CD4-positive, CD25-positive, alpha-beta regulatory T cell (primary cell): Measurements from ENCODE around the gene DDB1. TPM values are rescaled to one million over a fixed set of nuclear protein-coding genes. Genes with fewer than 3 reads are reported as not detected.

Experiments used
- ATAC-seq, 2 donors: fragments of 150-1000 bp; cut with Tn5 transposase; one replicate each; pipeline ENCODE4 v1.10.0; 2021; ENCODE audit warnings: low read depth in 2 of 2, moderate number of reproducible peaks in 2 of 2, moderate library complexity in 1 of 2
- DNase-seq, 3 donors: peaks; one replicate each; pipeline versions ENCODE4 v3.0.0 to v3.0.0-alpha.2; 2012 to 2022; ENCODE audit warnings: mixed read lengths in 1 of 3
- H3K27ac ChIP-seq: one replicate; pipeline ENCODE4 v1.7.0; 2013; ENCODE audit warnings: mild to moderate bottlenecking, low read length; ENCODE audit not compliant: insufficient read depth, poor library complexity, severe bottlenecking
- H3K27me3 ChIP-seq: one replicate; pipeline ENCODE4 v1.7.0; 2013; ENCODE audit warnings: low read length; ENCODE audit not compliant: control insufficient read depth, insufficient read depth
- H3K36me3 ChIP-seq: one replicate; pipeline ENCODE4 v1.7.0; 2013; ENCODE audit warnings: mild to moderate bottlenecking, low read length, moderate library complexity; ENCODE audit not compliant: control insufficient read depth, insufficient read depth
- H3K4me1 ChIP-seq: 2 replicates; pipeline ENCODE4 v1.7.0; 2013; ENCODE audit warnings: mild to moderate bottlenecking, low read length; ENCODE audit not compliant: insufficient read depth, control insufficient read depth, poor library complexity, severe bottlenecking
- H3K4me3 ChIP-seq: one replicate; pipeline ENCODE4 v1.7.0; 2013; ENCODE audit warnings: low read depth, mild to moderate bottlenecking, low read length, moderate library complexity
- H3K9me3 ChIP-seq, 2 experiments: 1 replicate in 1 of 2; 2 replicates in 1 of 2; pipeline ENCODE4 v1.7.0; 2013; ENCODE audit warnings: low read length in 2 of 2, mild to moderate bottlenecking in 1 of 2, moderate library complexity in 1 of 2; ENCODE audit not compliant: control insufficient read depth in 2 of 2
- H3K27ac Mint-ChIP-seq, 3 donors: one replicate each; pipeline ENCODE4 v1.8.0; 2020 to 2022; ENCODE audit warnings: mild to moderate bottlenecking in 3 of 3, mixed read lengths in 3 of 3, moderate library complexity in 2 of 3
- H3K27me3 Mint-ChIP-seq: one replicate; pipeline ENCODE4 v1.8.0; 2022; ENCODE audit warnings: mild to moderate bottlenecking, mixed read lengths
- H3K36me3 Mint-ChIP-seq: one replicate; pipeline ENCODE4 v1.8.0; 2020; ENCODE audit warnings: mixed read lengths
- H3K4me1 Mint-ChIP-seq, 4 donors: one replicate each; pipeline ENCODE4 v1.8.0; 2020 to 2022; ENCODE audit warnings: mixed read lengths in 4 of 4, mild to moderate bottlenecking in 1 of 4
- H3K4me3 Mint-ChIP-seq, 4 donors: one replicate each; pipeline ENCODE4 v1.8.0; 2020 to 2022; ENCODE audit warnings: mild to moderate bottlenecking in 4 of 4, mixed read lengths in 4 of 4, moderate library complexity in 3 of 4
- H3K9me3 Mint-ChIP-seq, 7 donors: one replicate each; pipeline ENCODE4 v1.8.0; 2020 to 2022; ENCODE audit warnings: mixed read lengths in 7 of 7, mild to moderate bottlenecking in 3 of 7, moderate library complexity in 2 of 7
- polyA plus RNA-seq, 4 donors: library from polyadenylated mRNA; unstranded; fragments of 300-500 nt; fragmentation: Illumina TruSeq; gene quantifications; one replicate each; pipeline ENCODE4 v1.2.3, GENCODE V29; 2021
- total RNA-seq: library from RNA; stranded (reverse); gene quantifications from one replicate; pipeline ENCODE4 v1.2.3, GENCODE V29; 2022

Gene DDB1
- total and polyA plus RNA-seq, 5 donors from 2014 or later: 117 to 158 (median 130) TPM

DNA sequence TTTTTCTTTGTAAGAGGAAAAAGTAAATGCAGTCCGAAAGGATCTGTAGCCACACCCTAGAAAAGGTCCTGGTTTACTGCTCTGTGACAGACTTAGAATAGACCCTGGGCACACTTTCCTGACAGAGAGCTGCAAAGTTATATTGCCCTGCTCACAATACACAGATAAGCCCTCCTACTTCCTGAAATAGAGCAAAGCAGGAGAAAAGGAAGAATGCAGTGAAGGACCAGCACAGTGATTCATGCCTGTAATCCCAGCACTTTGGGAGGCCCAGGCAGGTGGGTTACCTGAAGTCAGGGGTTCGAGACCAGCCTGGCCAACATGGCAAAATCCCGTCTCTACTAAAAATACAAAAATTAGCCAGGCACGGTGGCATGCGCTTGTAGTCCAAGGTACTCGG lies 26.6 kb upstream of the DDB1 start:
- Mint-ChIP-seq H3K9me3 (no peaks in the 10 kb centered on the region), H3K27ac (peak overlapping the region; percentile 46 to 100 (median 76)), H3K4me3 (peak overlapping the region in 3 of 4 donors; percentile 27 to 99 (median 35)), H3K4me1 (peaks cover 15 to 54% (median 40%) of the 10 kb centered on the region in 4 donors), H3K36me3 (peaks cover 7% of the 10 kb centered on the region), H3K27me3 (no peaks in the 10 kb centered on the region)
- peaks cover 26% of the 10 kb centered on the region for H3K4me1 ChIP-seq
- H3K4me3 ChIP-seq: no peak overlapping the region
- ATAC-seq (no peak), DNase-seq (no peak)
- H3K27me3 ChIP-seq: no peaks in the 10 kb centered on the region
- no peaks in the 10 kb centered on the region for H3K9me3 ChIP-seq
- H3K27ac ChIP-seq: no peak overlapping the region
- H3K36me3 ChIP-seq: peaks cover 8% of the 10 kb centered on the region

DNA sequence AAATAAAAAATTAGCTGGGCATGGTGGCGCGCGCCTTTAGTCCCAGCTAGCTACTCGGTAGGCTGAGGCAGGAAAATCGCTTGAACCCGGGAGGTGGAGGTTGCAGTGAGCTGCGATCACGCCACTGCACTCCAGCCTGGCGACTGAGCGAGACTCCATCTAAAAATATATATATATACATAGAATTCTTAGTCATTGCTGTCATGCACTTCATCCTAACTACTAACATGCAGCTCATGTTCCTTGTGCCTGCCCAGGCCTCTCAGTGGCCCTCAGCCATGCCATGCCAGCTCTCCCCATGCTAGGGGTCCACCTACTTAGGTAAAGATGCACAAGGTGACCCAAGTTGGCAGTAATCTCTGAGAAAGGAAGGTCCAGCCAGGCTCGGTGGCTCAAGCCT lies 25.7 kb upstream of the DDB1 start:
- ATAC-seq (no peak), DNase-seq (no peak)
- Mint-ChIP-seq H3K27ac (no peak overlapping the region), H3K4me1 (peaks cover 9 to 48% (median 37%) of the 10 kb centered on the region in 4 donors), H3K9me3 (no peaks in the 10 kb centered on the region), H3K27me3 (no peaks in the 10 kb centered on the region), H3K4me3 (peak overlapping the region in 1 of 4 donors; percentile 99), H3K36me3 (peaks cover 8% of the 10 kb centered on the region)
- H3K27me3 ChIP-seq: no peaks in the 10 kb centered on the region
- H3K4me1 ChIP-seq: peaks cover 22% of the 10 kb centered on the region
- no peak overlapping the region for H3K27ac ChIP-seq
- no peak overlapping the region for H3K4me3 ChIP-seq
- H3K36me3 ChIP-seq: peaks cover 6% of the 10 kb centered on the region
- no peaks in the 10 kb centered on the region for H3K9me3 ChIP-seq

DNA sequence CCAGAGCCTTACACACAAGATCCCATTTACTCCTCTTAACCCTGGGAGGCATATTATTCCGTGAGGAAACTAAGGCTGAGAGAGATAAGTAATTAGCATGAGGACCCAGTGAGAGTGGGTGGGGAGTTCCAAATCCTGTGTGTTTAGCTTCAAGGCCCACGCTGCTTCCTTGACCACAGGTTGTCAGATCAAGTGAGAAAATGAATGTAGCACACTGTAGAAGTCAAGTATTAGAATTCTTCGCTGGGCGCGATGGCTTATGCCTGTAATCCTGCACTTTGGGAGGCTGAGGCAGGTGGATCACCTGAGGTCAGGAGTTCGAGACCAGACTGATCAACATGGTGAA lies 25.0 kb upstream of the DDB1 start:
- Mint-ChIP-seq H3K4me3 (peak overlapping the region in 1 of 4 donors; percentile 41), H3K36me3 (peaks cover 15% of the 10 kb centered on the region), H3K27ac (peak overlapping the region in 2 of 3 donors; percentile 51 to 71), H3K4me1 (peaks cover 8 to 44% (median 31%) of the 10 kb centered on the region in 4 donors), H3K9me3 (no peaks in the 10 kb centered on the region), H3K27me3 (no peaks in the 10 kb centered on the region)
- H3K36me3 ChIP-seq: peaks cover 13% of the 10 kb centered on the region
- no peak overlapping the region for H3K27ac ChIP-seq
- no peak for DNase-seq
- H3K4me3 ChIP-seq: no peak overlapping the region
- peaks cover 17% of the 10 kb centered on the region for H3K4me1 ChIP-seq
- H3K27me3 ChIP-seq: no peaks in the 10 kb centered on the region
- ATAC-seq: no peak
- no peaks in the 10 kb centered on the region for H3K9me3 ChIP-seq

DNA sequence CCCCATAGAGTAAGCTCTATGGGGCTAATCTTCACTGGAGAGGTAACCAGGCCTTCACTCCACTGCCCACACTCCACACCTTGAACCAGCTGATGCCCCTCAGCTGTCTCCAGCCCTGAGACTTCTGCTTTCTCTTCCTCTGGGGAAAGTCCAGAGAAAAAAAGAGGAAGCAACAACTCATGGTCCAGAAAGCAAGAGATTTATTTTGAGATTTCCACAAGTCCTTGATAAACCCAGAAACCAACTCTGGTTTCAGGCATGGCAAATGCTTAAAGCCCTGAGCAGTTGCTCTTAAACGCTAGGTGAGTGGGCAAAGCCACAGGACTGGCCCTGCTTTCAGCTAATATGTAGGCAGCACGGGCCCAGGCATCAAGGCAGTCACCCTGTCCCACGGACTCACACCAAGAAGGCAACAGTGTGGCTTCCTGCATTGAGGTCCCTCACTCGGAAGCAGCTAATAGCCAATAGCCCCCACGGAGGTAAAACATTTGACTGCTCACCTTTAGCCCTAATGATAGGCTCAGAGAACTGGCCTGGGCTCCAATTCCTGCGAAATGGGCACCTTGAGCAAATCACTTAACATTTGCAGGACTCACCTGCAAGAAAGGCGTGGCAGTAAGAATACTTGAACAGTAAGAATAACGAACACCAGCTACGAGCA lies 24.5 kb upstream of the DDB1 start:
- no peaks in the 10 kb centered on the region for H3K27me3 Mint-ChIP-seq
- H3K27ac Mint-ChIP-seq: peak overlapping the region; percentile 43 to 71 (median 62)
- H3K4me1 Mint-ChIP-seq: peaks cover 3 to 39% (median 29%) of the 10 kb centered on the region in 4 donors
- Histone ChIP-seq H3K4me1 (peaks cover 12% of the 10 kb centered on the region), H3K27me3 (no peaks in the 10 kb centered on the region), H3K36me3 (peaks cover 18% of the 10 kb centered on the region), H3K4me3 (no peak overlapping the region), H3K27ac (no peak overlapping the region), H3K9me3 (no peaks in the 10 kb centered on the region)
- H3K36me3 Mint-ChIP-seq: peaks cover 14% of the 10 kb centered on the region
- ATAC-seq (no peak), DNase-seq (no peak)
- H3K9me3 Mint-ChIP-seq: no peaks in the 10 kb centered on the region
- peak overlapping the region in 2 of 4 donors; percentile 41 to 80 for H3K4me3 Mint-ChIP-seq

DNA sequence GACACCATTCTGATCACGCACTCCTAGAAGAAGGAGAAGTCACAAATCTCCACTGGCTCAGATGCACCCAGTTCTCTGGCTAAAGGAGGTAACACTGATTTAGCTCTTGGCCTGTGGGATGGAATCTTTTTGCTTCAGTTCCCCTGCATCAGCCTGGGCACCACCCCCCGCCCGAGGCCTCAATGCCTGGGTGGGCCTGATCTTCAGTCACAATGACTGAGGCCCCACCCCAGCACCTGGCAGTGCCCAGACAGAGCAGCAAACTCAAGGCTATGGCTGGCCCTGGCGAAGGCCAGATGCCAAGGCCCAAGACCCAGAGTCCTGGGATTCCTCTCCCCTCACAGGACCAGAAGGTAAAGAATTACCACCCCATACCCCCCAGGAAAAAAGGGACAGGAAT lies 23.8 kb upstream of the DDB1 start:
- H3K36me3 ChIP-seq: peaks cover 21% of the 10 kb centered on the region
- DNase-seq (no peak), ATAC-seq (no peak)
- no peaks in the 10 kb centered on the region for H3K9me3 ChIP-seq
- H3K27ac ChIP-seq: no peak overlapping the region
- Mint-ChIP-seq H3K27me3 (no peaks in the 10 kb centered on the region), H3K4me1 (peaks cover 0 to 36% (median 24%) of the 10 kb centered on the region in 4 donors), H3K9me3 (no peaks in the 10 kb centered on the region), H3K4me3 (peak overlapping the region in 2 of 4 donors; percentile 41 to 80), H3K27ac (peak overlapping the region in 2 of 3 donors; percentile 11 to 62), H3K36me3 (peaks cover 12% of the 10 kb centered on the region)
- H3K27me3 ChIP-seq: no peaks in the 10 kb centered on the region
- H3K4me1 ChIP-seq: peaks cover 9% of the 10 kb centered on the region
- H3K4me3 ChIP-seq: no peak overlapping the region

DNA sequence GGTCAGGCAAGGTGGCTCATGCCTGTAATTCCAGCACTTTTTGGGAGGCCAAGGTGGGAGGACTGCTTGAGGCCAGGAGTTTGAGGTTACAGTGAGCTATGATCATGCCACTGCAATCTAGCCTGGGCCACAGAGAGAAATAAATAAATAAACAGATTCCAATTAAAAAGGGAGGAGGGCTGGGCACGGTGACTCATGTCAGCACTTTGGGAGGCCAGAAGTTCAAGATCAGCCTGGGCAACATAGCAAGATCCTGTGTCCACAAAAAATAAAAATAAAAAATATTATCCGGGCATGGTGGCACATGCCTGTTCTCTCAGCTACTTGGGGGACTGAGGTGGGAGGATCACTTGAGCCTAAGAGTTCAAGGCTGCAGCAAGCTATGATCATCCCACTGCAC lies 21.3 kb upstream of the DDB1 start:
- Histone ChIP-seq H3K27me3 (no peaks in the 10 kb centered on the region), H3K36me3 (peaks cover 34% of the 10 kb centered on the region), H3K4me3 (no peak overlapping the region), H3K9me3 (no peaks in the 10 kb centered on the region), H3K27ac (no peak overlapping the region), H3K4me1 (no peaks in the 10 kb centered on the region)
- H3K9me3 Mint-ChIP-seq: no peaks in the 10 kb centered on the region
- no peak overlapping the region for H3K27ac Mint-ChIP-seq
- H3K36me3 Mint-ChIP-seq: peaks cover 16% of the 10 kb centered on the region
- H3K4me3 Mint-ChIP-seq: no peak overlapping the region
- no peak for ATAC-seq
- no peak for DNase-seq
- H3K4me1 Mint-ChIP-seq: peaks cover 0 to 14% (median 10%) of the 10 kb centered on the region in 4 donors
- no peaks in the 10 kb centered on the region for H3K27me3 Mint-ChIP-seq

DNA sequence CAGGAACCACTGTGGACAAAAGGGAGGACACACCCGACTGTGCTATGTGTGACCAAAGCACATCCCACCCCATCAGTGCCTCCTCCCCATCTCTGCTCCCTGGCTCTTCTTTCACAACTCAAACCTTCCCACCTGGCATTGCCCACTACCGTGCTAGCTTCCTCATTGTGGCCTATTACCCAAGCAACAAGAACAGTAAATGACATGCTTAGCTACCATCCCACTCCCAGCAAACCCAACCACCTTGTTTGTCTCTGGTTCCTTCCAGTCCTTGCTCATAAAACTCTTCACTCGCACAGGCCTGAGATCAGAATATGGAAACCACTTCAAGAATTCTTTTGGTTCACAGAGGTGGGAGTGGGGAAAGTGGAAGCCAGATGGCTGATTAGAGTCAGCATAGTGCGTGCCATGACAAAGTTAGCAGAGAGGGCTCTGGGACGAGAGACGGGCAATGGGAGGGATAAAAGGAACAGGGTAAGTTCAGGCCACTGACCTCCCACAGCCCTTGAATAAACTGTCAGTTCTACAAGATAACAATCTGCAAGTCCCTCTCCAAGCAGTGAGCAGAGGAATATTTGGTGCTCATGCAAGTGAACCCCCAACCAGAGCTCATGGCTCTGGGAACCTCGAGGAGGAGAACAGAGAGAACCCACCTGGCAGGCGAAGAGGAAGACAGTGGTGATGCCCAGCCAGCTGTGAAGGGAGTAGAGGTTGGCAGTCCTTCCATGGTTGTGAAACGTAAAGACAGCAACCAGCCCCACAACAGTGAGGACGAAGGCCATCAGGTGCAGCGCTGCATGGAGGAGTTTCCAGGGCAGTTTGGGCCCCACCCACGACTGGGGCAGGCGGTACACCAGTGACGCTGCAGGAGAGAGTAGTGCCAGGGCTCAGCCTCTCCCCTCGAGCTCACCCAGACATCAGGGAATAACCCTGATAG lies 20.5 kb upstream of the DDB1 start:
- DNase-seq (no peak), ATAC-seq (no peak)
- H3K4me1 Mint-ChIP-seq: peaks cover 0 to 13% (median 10%) of the 10 kb centered on the region in 4 donors
- H3K27ac ChIP-seq: no peak overlapping the region
- peaks cover 20% of the 10 kb centered on the region for H3K36me3 Mint-ChIP-seq
- no peaks in the 10 kb centered on the region for H3K27me3 Mint-ChIP-seq
- H3K27ac Mint-ChIP-seq: peak overlapping the region; percentile 23 to 74 (median 39)
- no peaks in the 10 kb centered on the region for H3K27me3 ChIP-seq
- no peak overlapping the region for H3K4me3 ChIP-seq
- no peak overlapping the region for H3K4me3 Mint-ChIP-seq
- H3K36me3 ChIP-seq: peaks cover 42% of the 10 kb centered on the region
- H3K9me3 Mint-ChIP-seq: no peaks in the 10 kb centered on the region
- no peaks in the 10 kb centered on the region for H3K9me3 ChIP-seq
- no peaks in the 10 kb centered on the region for H3K4me1 ChIP-seq
